Smooth muscle cell of trachea (primary cell): Measurements from ENCODE around the gene GATA5. TPM values are rescaled to one million over a fixed set of nuclear protein-coding genes. Genes with fewer than 3 reads are reported as not detected.

Source experiments
- total RNA-seq: library from RNA; depleted of rRNA; stranded (reverse); fragments of >200 nt; gene quantifications from 2 replicates; pipeline ENCODE4 v1.2.1, GENCODE V29; 2014

The GATA5 gene
- not detected in 2 replicates for total RNA-seq

DNA sequence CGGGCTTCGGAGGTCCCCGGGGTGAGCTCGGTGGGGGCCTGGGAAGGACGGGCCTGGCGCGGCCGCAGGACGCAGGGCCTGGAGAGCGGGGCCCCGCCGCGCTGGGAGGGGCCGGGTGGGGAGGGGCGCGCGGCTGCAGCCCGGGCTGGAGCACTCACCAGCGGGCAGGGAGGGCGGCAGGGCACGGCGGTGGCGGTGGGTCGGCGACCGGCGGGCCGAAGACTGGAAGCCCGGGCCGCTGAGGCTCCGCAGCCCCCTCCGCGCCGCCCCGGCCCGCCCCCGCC, at the start of gene GATA5:
TSS of gene GATA5 (minus strand) at position 224 of the 284 bp plus-strand sequence. CDS start 474 bp downstream, outside the sequence.

DNA sequence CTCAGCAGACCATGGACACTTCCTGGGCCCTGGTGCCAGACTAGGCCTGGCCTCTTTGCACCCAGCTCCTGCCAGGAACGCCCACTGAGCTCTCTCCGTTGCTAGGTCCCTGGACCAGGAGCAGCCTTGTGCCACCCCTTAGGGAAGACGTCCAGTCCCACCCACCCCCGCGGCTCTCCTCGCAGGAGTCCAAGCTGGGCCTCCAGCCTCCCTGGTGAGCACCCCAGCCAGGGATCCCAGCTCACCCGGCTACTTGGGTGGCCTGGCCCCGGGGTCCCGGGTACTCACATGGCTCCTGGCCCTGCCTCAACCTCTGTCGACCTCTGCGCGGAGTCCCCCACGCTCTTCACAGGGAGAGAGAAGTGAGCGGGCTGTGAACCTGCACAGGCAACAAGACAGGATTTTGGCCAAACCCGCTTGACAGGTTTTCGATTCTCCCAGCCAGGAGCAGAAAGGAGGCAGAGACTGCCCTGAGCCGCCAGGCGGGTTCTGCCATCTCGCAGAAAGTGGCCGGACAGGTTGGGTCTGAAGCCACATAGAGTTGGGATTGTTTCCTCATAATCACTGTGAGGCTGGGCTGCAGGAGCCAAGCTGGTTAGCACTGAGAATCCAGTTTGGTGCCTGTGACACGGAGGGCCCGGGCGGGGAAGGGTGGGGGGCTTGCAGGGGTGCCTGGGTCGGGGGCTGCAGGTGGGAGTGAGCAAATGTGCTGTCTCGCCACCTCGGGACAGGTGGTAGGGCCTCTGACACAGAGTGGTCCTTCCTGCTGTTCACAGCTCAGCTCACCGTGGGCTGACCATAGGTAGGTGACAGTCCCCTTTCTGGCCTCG, 48.4 kb downstream of the GATA5 start, which contains the start of gene RBBP8NL:
TSS of gene RBBP8NL (minus strand) at position 368 of the 830 bp plus-strand sequence. CDS start 7,892 bp downstream, outside the sequence.

Other genes with a start within 250 kb of the GATA5 start
- gene OSBPL2, start 237.5 kb downstream of the GATA5 start, total RNA-seq = 23.3 and 27.8 TPM in 2 replicates
- 88.7 and 94.4 TPM in 2 replicates for gene ADRM1, start 173.0 kb downstream of the GATA5 start, total RNA-seq
- 90.0 and 101 TPM in 2 replicates for gene LAMA5, start 108.7 kb downstream of the GATA5 start, total RNA-seq
- gene RPS21, start 88.9 kb downstream of the GATA5 start, total RNA-seq = 359 and 662 TPM in 2 replicates
- gene CABLES2, start 68.7 kb downstream of the GATA5 start, total RNA-seq = 1.0 and 1.7 TPM in 2 replicates
- gene RBBP8NL, start 48.5 kb downstream of the GATA5 start, total RNA-seq = not detected in 2 replicates
- 0.66 and 1.3 TPM in 2 replicates for gene SLCO4A1, start 166.5 kb upstream of the GATA5 start, total RNA-seq
- 0.66 and 1.3 TPM in 2 replicates for gene NTSR1, start 232.8 kb upstream of the GATA5 start, total RNA-seq